ENCODE measurements around the gene PHYH.

The PHYH gene

DNA sequence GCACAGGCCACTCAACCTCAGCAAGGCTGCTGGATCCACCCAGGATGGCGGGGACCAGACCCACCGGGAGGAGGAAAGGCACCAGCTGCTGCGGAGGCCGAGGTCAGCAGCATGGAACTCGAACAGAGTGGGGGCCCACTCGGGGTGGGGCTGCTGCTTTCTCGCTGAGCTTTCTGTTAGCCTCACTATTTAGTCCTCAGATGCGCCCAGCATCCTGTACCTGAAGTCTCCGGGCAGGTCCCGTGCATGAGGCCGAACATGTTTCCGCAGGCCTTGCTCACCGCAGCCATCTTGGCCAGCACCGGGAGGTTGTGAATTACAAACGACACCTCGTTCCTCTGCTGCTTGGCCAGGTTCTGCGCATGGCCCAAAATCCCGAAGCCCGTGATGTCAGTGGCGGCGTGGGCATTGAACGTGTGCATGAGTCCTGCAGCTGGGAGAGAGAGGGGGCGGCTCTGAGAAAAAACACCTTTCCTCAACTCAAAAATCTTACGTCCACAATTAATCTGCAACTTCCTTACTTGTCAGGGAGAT is 22.8 kb upstream of the PHYH start:
- DNase-seq (ENCODE audit: extremely low read depth, low read depth), result no peak
- no peak overlapping the region for H3K4me3 ChIP-seq (replicated peaks; ENCODE audit: low read depth, low read length)
- TF ChIP-seq, protein P1, sequence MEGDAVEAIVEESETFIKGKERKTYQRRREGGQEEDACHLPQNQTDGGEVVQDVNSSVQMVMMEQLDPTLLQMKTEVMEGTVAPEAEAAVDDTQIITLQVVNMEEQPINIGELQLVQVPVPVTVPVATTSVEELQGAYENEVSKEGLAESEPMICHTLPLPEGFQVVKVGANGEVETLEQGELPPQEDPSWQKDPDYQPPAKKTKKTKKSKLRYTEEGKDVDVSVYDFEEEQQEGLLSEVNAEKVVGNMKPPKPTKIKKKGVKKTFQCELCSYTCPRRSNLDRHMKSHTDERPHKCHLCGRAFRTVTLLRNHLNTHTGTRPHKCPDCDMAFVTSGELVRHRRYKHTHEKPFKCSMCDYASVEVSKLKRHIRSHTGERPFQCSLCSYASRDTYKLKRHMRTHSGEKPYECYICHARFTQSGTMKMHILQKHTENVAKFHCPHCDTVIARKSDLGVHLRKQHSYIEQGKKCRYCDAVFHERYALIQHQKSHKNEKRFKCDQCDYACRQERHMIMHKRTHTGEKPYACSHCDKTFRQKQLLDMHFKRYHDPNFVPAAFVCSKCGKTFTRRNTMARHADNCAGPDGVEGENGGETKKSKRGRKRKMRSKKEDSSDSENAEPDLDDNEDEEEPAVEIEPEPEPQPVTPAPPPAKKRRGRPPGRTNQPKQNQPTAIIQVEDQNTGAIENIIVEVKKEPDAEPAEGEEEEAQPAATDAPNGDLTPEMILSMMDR (IDR thresholded peaks at IDR 0.05; ENCODE audit: low read depth, low read length, missing control alignments), result no peak

DNA sequence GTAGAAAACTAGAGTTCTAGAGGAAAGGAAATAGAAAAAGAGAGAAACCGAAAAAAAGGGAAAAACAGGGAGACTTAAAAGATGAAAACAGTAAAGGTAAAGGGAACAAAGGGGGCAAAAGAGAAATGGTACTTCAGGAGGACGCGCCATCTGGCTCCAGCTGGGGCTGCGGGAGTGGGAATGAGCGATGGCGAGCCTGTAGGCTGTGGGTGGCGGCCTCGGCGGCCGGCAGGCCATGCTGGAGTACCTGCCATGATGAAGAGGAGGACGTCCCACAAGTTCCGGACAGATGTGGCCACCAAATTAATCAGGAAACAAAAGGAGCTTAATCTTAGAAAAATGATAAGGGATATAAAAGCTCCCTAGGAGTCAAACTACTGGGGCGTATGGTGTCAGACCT is 21.7 kb upstream of the PHYH start:
- no peak overlapping the region for H3K4me3 ChIP-seq (replicated peaks; ENCODE audit: low read depth, low read length)
- no peak for DNase-seq (ENCODE audit: extremely low read depth, low read depth)
- TF ChIP-seq, protein P1 (IDR thresholded peaks at IDR 0.05; ENCODE audit: low read depth, low read length, missing control alignments), result no peak

DNA sequence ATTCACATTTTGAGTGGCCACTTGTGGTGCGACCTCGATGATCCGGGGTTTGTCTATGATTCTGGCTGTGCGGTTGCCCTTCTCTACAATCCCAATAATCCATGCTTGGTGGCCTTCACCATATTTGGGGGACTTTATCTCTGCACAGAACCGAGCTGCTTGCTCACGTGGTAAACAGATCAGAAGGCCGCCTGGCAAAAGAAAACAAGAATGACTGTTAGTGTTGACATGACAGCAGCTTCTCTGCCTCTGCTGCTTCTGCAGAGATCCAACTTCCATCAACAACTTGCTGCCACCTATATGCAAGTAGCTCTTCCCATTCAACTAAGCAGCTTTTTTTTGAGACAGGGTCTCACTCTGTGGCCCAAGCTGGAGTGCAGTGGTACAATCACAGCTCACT is 19.3 kb upstream of the PHYH start:
- TF ChIP-seq, protein P1 (IDR thresholded peaks at IDR 0.05; ENCODE audit: low read depth, low read length, missing control alignments), result no peak
- no peak overlapping the region for H3K4me3 ChIP-seq (replicated peaks; ENCODE audit: low read depth, low read length)
- no peak for DNase-seq (ENCODE audit: extremely low read depth, low read depth)

DNA sequence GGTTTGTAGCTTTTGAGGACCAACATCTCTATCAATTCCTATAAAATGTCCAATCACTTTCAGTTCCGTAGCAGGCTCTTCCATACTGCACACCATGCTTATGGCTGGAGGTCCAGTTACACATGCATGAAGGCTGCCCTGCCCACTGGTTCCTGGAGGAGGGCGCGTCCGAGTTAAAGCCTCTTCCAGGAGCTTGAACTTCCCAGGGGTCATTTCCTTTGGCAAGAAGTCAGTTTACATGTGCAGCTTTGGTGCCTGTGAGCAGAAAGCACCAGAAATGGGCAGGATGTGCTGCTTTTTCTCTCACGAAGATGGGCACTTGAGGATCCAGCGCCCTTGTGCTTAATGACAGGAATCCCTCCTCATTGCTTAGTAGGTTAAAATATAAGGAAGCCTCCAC is 17.6 kb upstream of the PHYH start:
- TF ChIP-seq, protein P1 (IDR thresholded peaks at IDR 0.05; ENCODE audit: low read depth, low read length, missing control alignments), result no peak
- no peak overlapping the region for H3K4me3 ChIP-seq (replicated peaks; ENCODE audit: low read depth, low read length)
- no peak for DNase-seq (ENCODE audit: extremely low read depth, low read depth)

GRCh38 chr10:13316635-13317311 is 16.9 kb upstream of the PHYH start:
- DNase-seq (ENCODE audit: extremely low read depth, low read depth), result no peak
- TF ChIP-seq, protein P1 (IDR thresholded peaks at IDR 0.05; ENCODE audit: low read depth, low read length, missing control alignments), result no peak
- H3K4me3 ChIP-seq (replicated peaks; ENCODE audit: low read depth, low read length), result no peak overlapping the region

GRCh38 chr10:13315361-13315760 is 15.5 kb upstream of the PHYH start:
- TF ChIP-seq, protein P1 (IDR thresholded peaks at IDR 0.05; ENCODE audit: low read depth, low read length, missing control alignments), result no peak
- no peak overlapping the region for H3K4me3 ChIP-seq (replicated peaks; ENCODE audit: low read depth, low read length)
- no peak for DNase-seq (ENCODE audit: extremely low read depth, low read depth)

DNA sequence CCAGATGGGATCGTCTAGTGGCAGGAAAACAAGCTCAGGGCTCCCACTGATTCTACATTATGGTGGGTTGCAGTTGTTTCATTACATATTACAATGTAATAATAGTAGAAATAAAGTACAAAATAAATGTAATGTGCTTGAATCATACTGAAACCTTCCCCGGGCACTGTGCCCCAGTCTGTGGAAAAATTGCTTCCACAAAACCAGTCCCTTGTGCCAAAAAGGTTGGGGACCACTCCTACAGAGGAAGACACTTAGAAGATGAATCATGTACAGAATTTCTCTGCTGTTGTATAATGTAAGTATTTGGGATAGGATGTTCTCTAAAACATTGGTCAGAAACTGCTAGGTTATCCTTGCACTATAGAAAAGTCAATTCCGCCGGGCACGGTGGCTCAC is 11.3 kb upstream of the PHYH start:
- TF ChIP-seq, protein P1 (IDR thresholded peaks at IDR 0.05; ENCODE audit: low read depth, low read length, missing control alignments), result no peak
- no peak for DNase-seq (ENCODE audit: extremely low read depth, low read depth)
- H3K4me3 ChIP-seq (replicated peaks; ENCODE audit: low read depth, low read length), result no peak overlapping the region

Measured in HFF-Myc (cell line).